Measurements from ENCODE around the gene DGCR8. TPM values are rescaled to one million over a fixed set of nuclear protein-coding genes. Genes with fewer than 3 reads are reported as not detected.

The DGCR8 gene
- total RNA-seq, 2 experiments from 2014 or later: 29.8 to 36.5 TPM

DNA sequence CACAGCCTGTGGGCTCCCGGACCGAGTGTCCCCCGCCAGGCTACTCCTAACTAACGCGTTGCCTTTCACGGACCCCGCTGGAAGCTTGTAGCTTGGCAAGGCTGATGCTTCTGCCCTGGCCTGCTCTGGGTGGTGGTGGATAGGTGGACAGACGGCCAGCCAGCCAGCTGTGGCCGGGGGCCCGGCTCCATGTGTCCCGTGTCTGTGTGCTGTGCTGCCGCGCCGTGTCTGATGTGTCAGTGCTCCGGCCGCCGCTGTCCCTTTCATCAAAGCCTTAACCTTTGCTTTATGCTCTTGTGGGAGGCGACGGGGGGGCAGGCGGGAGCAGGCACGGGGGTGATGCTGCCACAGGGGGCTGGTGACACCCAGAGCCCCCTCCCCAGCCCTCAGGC, 65.8 kb downstream of the DGCR8 start:
- Mint-ChIP-seq H3K9me3 (no peaks in the 10 kb centered on the region), H3K4me3 (no peak overlapping the region), H3K27me3 (ENCODE audit: low read depth) (no peaks in the 10 kb centered on the region), H3K4me1 (ENCODE audit: low read depth) (no peaks in the 10 kb centered on the region), H3K36me3 (ENCODE audit: low read depth) (no peaks in the 10 kb centered on the region), H3K27ac (no peak overlapping the region)
- intact Hi-C loops (cut with micrococcal nuclease): no loop called here
- DNase-seq: no peak
- CTCF ChIA-PET: no interaction called here

DNA sequence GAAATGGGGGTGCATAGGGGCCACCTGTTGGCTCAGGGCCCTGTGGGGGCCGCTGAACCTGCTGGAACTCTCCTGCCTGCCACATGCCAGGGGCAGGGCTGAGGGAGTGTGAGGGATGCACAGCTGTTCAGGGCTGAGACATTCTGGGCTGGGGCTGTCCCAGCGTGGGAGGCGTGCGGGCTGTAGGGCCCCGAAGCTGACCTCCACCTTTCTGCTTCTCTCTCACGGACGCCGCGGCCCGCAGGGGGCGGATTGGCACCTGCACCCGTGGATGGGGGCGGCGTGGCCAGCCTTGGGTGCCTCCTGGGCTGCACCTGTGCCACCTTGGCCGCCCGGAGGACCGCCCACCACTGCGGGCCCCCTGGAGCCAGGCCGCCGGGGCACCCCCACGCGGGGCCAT, 66.7 kb downstream of the DGCR8 start:
- intact Hi-C loops (cut with micrococcal nuclease): no loop called here
- no peak overlapping the region for H3K4me3 Mint-ChIP-seq
- no peaks in the 10 kb centered on the region for H3K27me3 Mint-ChIP-seq (ENCODE audit: low read depth)
- H3K4me1 Mint-ChIP-seq (ENCODE audit: low read depth): no peaks in the 10 kb centered on the region
- no peak for DNase-seq
- H3K9me3 Mint-ChIP-seq: no peaks in the 10 kb centered on the region
- H3K27ac Mint-ChIP-seq: no peak overlapping the region
- no peaks in the 10 kb centered on the region for H3K36me3 Mint-ChIP-seq (ENCODE audit: low read depth)
- CTCF ChIA-PET: no interaction called here

DNA sequence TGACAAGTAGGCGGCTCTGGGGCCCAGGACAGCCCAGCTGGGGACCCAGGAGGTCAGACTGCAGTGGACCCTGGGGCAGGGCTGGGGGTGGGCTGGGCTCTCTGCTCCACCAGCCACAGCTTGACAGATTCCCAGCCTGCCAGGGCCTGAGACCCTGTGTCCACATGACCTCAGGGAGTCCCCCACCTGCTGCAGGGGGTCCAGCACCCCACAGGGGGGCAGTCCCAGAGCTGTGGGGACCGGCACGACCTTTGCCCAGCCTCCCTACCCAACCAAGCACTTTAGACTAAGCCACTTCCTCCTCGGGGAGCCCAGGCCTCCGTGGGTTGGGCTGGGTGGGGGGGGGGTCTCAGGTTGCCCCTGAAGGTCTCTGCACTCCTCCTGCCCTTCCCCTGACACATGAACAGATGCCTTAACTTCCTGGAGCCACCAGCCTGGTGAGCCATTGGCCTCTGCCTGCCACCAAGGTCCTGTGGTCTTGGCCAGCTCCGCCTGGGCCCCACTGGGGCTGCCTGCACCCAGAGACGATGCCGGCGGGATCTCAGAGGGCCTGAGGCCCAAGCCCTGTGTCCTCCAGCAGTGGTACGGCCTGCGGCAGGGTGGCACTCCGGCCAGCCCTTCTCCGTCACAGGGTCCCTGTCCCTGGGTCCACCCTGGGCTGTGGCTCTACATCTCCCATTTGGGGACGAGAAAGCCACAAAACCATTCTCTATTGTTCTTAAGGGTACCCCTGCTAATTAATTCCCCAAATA, 67.4 kb downstream of the DGCR8 start:
- Mint-ChIP-seq H3K9me3 (no peaks in the 10 kb centered on the region), H3K36me3 (ENCODE audit: low read depth) (no peaks in the 10 kb centered on the region), H3K4me3 (no peak overlapping the region), H3K4me1 (ENCODE audit: low read depth) (no peaks in the 10 kb centered on the region), H3K27me3 (ENCODE audit: low read depth) (no peaks in the 10 kb centered on the region), H3K27ac (no peak overlapping the region)
- intact Hi-C loops (cut with micrococcal nuclease): no loop called here
- DNase-seq: no peak
- CTCF ChIA-PET: no interaction called here

DNA sequence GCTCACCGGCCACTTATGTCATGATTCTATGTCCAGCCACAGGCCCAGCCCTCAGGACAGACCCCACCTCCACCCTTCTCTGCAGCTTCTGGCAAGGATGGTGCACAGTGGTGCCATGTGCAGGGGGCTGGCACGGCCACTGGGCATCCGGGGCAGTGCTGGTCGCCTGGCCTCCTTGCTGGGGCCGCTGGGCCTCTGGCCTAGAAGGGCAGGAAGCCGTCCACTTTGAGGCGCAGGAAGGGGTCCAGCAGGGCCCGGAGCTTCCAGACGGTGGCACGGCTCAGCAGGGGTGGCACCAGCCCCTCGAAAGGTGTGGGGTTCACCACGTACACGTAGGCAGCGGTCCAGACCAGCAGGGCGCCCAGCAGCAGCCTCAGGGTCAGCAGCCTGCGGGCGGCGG, 68.4 kb downstream of the DGCR8 start:
- Mint-ChIP-seq H3K27me3 (ENCODE audit: low read depth) (no peaks in the 10 kb centered on the region), H3K36me3 (ENCODE audit: low read depth) (no peaks in the 10 kb centered on the region)
- CTCF ChIA-PET: no interaction called here

DNA sequence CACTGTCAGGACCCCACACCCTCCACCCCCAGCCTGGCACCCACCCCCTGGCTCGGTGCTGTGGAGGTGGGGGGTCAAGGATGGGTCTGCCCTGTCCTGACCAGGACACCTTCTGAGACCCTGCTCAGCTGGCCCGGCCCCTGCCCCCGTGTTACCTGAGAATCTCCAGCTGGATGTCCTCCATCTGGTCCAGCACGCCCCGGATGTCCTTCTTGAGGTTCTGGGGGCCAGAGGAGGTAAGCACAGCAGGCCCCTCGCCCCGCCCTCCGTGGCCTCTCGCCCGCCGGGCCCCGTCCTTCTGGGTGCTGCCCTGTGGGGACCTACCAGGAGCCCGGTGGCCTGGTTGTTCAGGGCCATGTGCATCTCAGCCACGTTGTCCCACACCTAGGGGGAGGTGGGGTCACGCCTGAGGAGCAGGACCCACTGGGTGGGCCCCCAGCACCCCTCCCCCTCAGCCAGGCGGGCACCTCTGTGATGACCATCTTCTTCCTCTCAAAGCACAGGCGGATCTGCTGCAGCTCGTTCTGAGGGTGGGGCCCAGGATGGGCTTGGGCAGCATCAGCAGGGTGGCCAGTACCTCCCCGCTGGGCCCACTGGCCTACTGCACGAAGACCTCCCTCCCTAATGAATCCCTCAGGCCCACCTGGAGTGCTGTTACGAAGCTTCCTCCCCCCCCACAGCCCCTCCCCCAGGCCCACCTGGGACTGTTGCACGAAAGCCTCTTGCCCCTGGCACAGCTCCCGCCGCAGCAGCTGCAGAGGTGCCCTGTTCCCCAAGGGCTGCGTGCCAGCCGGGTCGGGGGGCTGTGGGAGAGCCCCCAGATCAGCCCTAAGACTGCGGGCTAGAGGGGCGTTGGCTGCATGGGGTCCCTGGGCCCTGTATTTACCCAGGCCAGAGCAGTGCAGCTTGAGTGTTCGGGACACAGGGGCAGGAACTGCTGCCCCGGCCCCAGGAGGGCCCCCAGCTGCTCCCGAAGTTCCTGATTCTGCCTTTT, 69.5 kb downstream of the DGCR8 start:
- CTCF ChIA-PET: no interaction called here
- intact Hi-C loops (cut with micrococcal nuclease): no loop called here
- no peaks in the 10 kb centered on the region for H3K27me3 Mint-ChIP-seq (ENCODE audit: low read depth)

More for the DNA sequence above, 68.4 kb downstream of the DGCR8 start:
- no peak for DNase-seq
- no peak overlapping the region for H3K4me3 Mint-ChIP-seq
- no peak overlapping the region for H3K27ac Mint-ChIP-seq
- no peaks in the 10 kb centered on the region for H3K9me3 Mint-ChIP-seq
- intact Hi-C loops (cut with micrococcal nuclease): no loop called here
- no peaks in the 10 kb centered on the region for H3K4me1 Mint-ChIP-seq (ENCODE audit: low read depth)

DNA sequence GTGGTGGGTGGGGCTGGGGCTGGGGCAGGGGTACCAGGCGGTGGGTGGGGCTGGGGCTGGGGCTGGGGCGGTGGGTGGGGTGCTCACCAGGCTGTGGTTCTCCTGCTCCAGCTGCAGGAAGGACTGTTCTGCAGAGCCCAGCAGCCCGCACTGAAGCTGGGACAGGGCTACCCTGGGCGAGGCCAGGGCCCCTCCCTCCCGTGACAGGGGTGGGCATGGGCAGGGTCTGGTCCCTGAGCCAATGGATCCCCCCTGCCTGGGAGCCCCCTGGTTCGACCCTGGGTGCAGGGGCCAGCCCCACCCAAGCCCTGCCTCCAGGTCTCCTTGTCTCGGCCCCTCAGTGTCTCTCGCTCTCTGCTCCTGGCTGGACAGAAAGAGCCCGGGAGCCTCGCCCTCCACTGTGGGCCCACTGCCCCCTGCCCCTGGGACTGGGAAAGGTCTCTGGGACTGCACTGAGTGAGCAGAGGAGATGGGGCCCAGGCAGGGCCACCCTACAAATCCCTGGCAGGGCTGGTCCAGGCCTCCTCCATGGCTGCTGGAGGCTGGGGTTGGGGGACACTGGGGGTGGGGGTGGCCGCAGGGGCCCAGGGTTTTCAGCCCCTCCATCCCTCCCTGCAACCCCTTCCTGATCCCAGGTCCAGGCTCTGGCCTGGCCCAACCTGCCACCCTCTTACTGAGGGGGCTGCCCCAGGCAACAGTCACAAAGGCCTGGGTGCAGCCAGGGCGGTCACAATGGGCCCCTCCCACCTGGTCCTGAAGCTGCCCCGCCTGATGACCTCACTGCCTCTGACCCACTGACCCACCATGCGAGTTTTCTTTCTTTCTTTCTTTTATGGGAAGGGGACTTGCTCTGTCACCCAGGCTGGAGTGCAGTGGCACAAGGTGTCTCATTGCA, 70.6 kb downstream of the DGCR8 start, which contains the start of gene CCDC188:
TSS of gene CCDC188 (minus strand) at position 675 of the 895 bp plus-strand sequence. CDS start at position 606, 69 bp downstream.
- intact Hi-C loops (cut with micrococcal nuclease): no loop called here

More for the DNA sequence above, 69.5 kb downstream of the DGCR8 start:
- Mint-ChIP-seq H3K4me1 (ENCODE audit: low read depth) (no peaks in the 10 kb centered on the region), H3K27ac (no peak overlapping the region), H3K4me3 (no peak overlapping the region), H3K9me3 (no peaks in the 10 kb centered on the region), H3K36me3 (ENCODE audit: low read depth) (no peaks in the 10 kb centered on the region)
- DNase-seq: no peak

DNA sequence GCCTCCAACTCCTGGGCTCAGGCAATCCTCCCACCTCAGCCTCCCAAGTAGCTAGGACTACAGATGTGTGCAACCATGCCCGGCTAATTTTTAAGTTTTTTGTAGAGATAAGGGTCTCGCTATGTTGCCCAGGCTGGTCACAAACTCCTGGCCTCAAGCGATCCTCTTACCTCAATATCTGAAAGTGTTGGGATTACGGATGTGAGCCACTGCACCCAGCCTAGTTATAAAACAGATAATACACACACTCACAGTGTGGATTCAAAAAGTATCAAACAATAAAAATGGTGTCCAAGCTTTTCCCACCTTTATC, 71.2 kb downstream of the DGCR8 start:
- CTCF ChIA-PET: interaction anchor here (0.6 kb wide), 1 partner anchor 1685 kb away, joined by 4 read pairs; no protein-coding TSS in a partner anchor
- Mint-ChIP-seq H3K4me1 (ENCODE audit: low read depth) (no peaks in the 10 kb centered on the region), H3K27ac (no peak overlapping the region), H3K36me3 (ENCODE audit: low read depth) (no peaks in the 10 kb centered on the region), H3K27me3 (ENCODE audit: low read depth) (no peaks in the 10 kb centered on the region), H3K9me3 (no peaks in the 10 kb centered on the region), H3K4me3 (no peak overlapping the region)
- no peak for DNase-seq
- intact Hi-C loops (cut with micrococcal nuclease): no loop called here

More for the DNA sequence above, 70.6 kb downstream of the DGCR8 start, which contains the start of gene CCDC188:
- DNase-seq: no peak
- Mint-ChIP-seq H3K9me3 (no peaks in the 10 kb centered on the region), H3K4me1 (ENCODE audit: low read depth) (no peaks in the 10 kb centered on the region), H3K4me3 (no peak within 1 kb of the TSS), H3K27ac (no peak within 1 kb of the TSS), H3K36me3 (ENCODE audit: low read depth) (no peaks in the 10 kb centered on the region), H3K27me3 (ENCODE audit: low read depth) (no peaks in the 10 kb centered on the region)
- CTCF ChIA-PET: interaction anchor here (0.6 kb wide), 1 partner anchor 1685 kb away, joined by 4 read pairs; no protein-coding TSS in a partner anchor

DNA sequence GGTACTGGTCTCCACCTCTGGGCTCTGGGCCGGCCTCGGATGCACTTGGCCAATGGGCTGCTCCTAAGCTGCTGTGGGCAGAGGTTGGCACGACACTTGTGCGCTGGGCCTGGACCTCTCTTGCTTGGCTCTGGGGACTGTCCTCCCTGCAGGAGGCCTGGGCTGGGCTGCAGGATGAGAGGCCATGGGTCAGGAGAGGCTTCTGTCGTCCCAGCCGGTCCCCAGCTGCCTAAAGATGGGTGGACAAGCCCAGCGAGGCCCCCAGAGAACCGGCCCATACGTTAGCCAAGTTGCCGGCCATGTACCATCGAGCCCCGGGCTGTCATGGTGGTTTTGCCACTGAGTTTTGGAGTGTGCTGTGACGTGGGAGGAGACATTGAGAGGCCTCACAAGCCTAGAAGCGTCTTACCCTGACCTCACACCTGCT, 72.4 kb downstream of the DGCR8 start:
- Mint-ChIP-seq H3K36me3 (ENCODE audit: low read depth) (no peaks in the 10 kb centered on the region), H3K4me3 (no peak overlapping the region), H3K27me3 (ENCODE audit: low read depth) (peaks cover 3% of the 10 kb centered on the region), H3K9me3 (no peaks in the 10 kb centered on the region), H3K4me1 (ENCODE audit: low read depth) (no peaks in the 10 kb centered on the region), H3K27ac (no peak overlapping the region)
- CTCF ChIA-PET: no interaction called here
- intact Hi-C loops (cut with micrococcal nuclease): no loop called here
- no peak for DNase-seq

DNA sequence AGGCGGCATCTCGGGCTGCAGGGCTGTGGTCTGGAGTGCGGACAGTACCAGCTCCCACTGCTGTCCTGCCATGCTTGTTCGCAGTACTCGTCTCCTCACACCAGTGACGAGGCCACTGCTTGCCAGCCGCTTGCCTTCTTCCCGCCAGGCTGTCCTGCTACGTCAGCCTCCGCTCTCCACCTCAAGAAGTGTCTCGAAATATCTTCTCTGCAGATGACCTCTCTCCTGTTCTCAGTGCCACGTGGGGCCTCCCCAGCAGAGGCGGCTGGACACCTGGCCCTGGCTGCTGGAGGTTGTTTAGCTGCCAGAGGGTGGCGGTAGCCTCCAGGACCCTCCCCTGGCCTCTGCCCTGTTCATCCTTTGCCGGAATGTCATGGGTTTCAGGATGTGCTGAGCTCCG, 73.9 kb downstream of the DGCR8 start:
- CTCF ChIA-PET: interaction anchor here (0.8 to 1.0 kb wide), 2 partner anchors 85 to 91 kb away, joined by 3 read pairs; no protein-coding TSS in a partner anchor
- no peak for DNase-seq
- Mint-ChIP-seq H3K9me3 (no peaks in the 10 kb centered on the region), H3K27ac (no peak overlapping the region), H3K4me1 (ENCODE audit: low read depth) (no peaks in the 10 kb centered on the region), H3K36me3 (ENCODE audit: low read depth) (no peaks in the 10 kb centered on the region), H3K4me3 (no peak overlapping the region), H3K27me3 (ENCODE audit: low read depth) (peaks cover 3% of the 10 kb centered on the region)
- intact Hi-C loops (cut with micrococcal nuclease): no loop called here

DNA sequence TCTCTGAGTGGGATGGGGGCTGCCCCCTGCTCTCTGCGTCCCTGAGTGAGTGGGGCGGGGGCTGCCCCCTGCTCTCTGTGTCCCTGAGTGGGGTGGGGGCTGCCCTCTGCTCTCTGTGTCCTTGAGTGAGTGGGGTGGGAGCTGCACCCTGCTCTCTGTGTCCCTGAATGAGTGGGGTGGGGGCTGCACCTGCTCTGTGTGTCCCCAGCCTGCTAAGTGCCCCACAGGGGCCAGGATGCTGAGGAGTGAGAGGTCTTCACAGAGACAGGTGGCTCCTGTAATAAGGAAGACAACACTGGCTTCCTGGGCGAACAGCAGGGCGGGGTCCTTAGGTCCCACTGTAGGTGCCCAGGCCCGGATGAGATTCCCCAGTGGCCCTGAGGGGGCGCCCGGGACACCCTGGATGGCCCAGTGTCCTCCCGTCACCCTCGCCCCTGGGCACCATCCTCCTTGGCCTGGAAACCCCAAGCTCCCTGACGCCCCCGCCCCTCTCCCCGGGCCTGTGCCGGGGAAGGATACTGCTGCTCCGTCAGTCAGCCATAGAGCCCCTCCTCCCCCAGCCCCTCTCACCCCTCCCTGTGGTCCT, 74.7 kb downstream of the DGCR8 start:
- no peak overlapping the region for H3K4me3 Mint-ChIP-seq
- no peak overlapping the region for H3K27ac Mint-ChIP-seq
- intact Hi-C loops (cut with micrococcal nuclease): no loop called here
- no peak for DNase-seq
- no peaks in the 10 kb centered on the region for H3K9me3 Mint-ChIP-seq
- CTCF ChIA-PET: interaction anchor here (0.8 to 1.0 kb wide), 2 partner anchors 84 to 90 kb away, joined by 3 read pairs; no protein-coding TSS in a partner anchor
- no peaks in the 10 kb centered on the region for H3K36me3 Mint-ChIP-seq (ENCODE audit: low read depth)
- H3K27me3 Mint-ChIP-seq (ENCODE audit: low read depth): peaks cover 3% of the 10 kb centered on the region
- H3K4me1 Mint-ChIP-seq (ENCODE audit: low read depth): no peaks in the 10 kb centered on the region

DNA sequence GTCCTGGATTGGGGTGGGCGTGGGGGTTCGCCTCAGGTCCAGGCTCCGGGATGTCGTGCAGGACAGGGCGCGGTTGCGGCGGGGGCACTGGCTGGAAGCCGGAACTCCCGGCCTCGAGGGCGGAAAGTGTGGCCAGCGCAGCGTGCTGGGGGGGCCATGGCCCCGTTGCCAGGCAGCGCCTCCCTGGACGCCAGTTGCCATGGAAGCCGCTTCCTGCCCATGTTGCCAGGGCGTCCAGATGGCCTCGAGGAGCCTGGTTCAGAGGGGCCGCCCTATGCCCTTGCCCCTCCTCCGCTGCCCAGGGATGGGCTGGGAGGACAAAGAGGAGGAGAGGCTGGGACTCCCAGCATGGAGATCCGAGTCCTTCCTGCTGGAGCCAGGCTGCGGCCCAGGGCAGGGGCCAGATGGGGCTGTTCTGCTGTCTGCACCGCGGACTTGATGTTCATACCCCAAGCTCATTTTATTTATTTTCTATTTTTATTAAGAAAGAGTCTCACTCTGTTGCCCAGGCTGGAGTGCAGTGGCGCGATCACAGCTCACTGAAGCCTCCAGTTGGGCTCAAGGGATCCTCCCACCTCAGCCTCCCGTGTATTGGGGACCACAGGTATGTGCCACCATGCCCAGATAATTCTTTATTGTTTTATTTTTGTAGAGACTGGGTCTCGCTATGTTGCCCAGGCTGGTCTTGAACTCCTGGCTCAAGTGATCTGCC, 75.4 kb downstream of the DGCR8 start:
- no peak for DNase-seq
- Mint-ChIP-seq H3K4me3 (no peak overlapping the region), H3K36me3 (ENCODE audit: low read depth) (no peaks in the 10 kb centered on the region), H3K27me3 (ENCODE audit: low read depth) (peaks cover 3% of the 10 kb centered on the region), H3K9me3 (no peaks in the 10 kb centered on the region), H3K27ac (no peak overlapping the region), H3K4me1 (ENCODE audit: low read depth) (no peaks in the 10 kb centered on the region)
- CTCF ChIA-PET: interaction anchor here (1.2 kb wide), 1 partner anchor 130 kb away, joined by 3 read pairs; no protein-coding TSS in a partner anchor
- intact Hi-C loops (cut with micrococcal nuclease): loop anchor here (2.0 kb wide), 1 partner anchor 301 kb away; no protein-coding TSS in a partner anchor
